H1 (cell line): ENCODE data around the gene QSER1. TPM values are rescaled to one million over a fixed set of nuclear protein-coding genes. Genes with fewer than 3 reads are reported as not detected.

Experiments
- CTCF ChIA-PET: fragments of 300-600 bp; sonication (Branson Sonifier 250); formaldehyde crosslinking; loops from one replicate; lab custom pipeline; 2021; ENCODE audit not compliant: partially characterized antibody; lab: Charles Lee
- POLR2A ChIA-PET: fragments of 300-600 bp; sonication (Branson Sonifier 250); formaldehyde crosslinking; loops from one replicate; lab custom pipeline; 2021; ENCODE audit warnings: inconsistent platforms; ENCODE audit not compliant: partially characterized antibody; lab: Charles Lee
- DNase-seq, 2 experiments: peaks; one replicate each; pipeline versions ENCODE4 v3.0.0 to v3.0.0-alpha.2; 2010 to 2022; ENCODE audit warnings: low spot score in 2 of 2, low read depth in 1 of 2, mixed read lengths in 1 of 2
- FAIRE-seq: peaks from 2 replicates; lab custom pipeline; 2011; peaks lifted over from hg19 to GRCh38; lab: Jason Lieb, UNC
- H2AFZ ChIP-seq: 2 replicates; pipeline ENCODE4 v1.8.1; 2012; ENCODE audit warnings: low read length, inconsistent platforms
- H2AK5ac ChIP-seq: 2 replicates; pipeline ENCODE4 v1.6.1; 2013; ENCODE audit warnings: low read depth, low read length
- H2BK120ac ChIP-seq: replicated peaks from 2 replicates; pipeline ENCODE3; 2013; ENCODE audit warnings: low read depth, low read length, inconsistent platforms
- H2BK12ac ChIP-seq: 2 replicates; pipeline ENCODE4 v1.6.1; 2013; ENCODE audit warnings: low read depth, low read length
- H2BK15ac ChIP-seq: 2 replicates; pipeline ENCODE4 v1.6.1; 2013; ENCODE audit warnings: low read length
- H2BK20ac ChIP-seq: 2 replicates; pipeline ENCODE4 v1.6.1; 2013; ENCODE audit warnings: low read length
- H2BK5ac ChIP-seq: 2 replicates; pipeline ENCODE4 v1.6.1; 2013; ENCODE audit warnings: low read depth, low read length
- H3K14ac ChIP-seq: 2 replicates; pipeline ENCODE4 v1.6.1; 2013; ENCODE audit warnings: inconsistent platforms; ENCODE audit not compliant: insufficient read length
- H3K18ac ChIP-seq: 2 replicates; pipeline ENCODE4 v1.6.1; 2013; ENCODE audit warnings: low read length; ENCODE audit errors: extremely low read depth
- H3K23ac ChIP-seq: 2 replicates; pipeline ENCODE4 v1.6.1; 2013; ENCODE audit warnings: inconsistent platforms; ENCODE audit not compliant: insufficient read length
- H3K23me2 ChIP-seq: 2 replicates; pipeline ENCODE4 v1.6.1; 2013; ENCODE audit warnings: low read depth, low read length
- H3K27ac ChIP-seq: 2 replicates; pipeline ENCODE4 v1.6.1; 2011; ENCODE audit warnings: low read depth, low read length, inconsistent platforms
- H3K27me3 ChIP-seq, 4 experiments: replicated peaks in 1 of 4; 1 replicate in 1 of 4; 2 replicates in 3 of 4; pipeline versions ENCODE4 v1.6.1 to v1.8.1; 2011 to 2013; ENCODE audit warnings: low read length in 3 of 4, mild to moderate bottlenecking in 3 of 4, inconsistent platforms in 2 of 4, mixed read lengths in 2 of 4, moderate library complexity in 1 of 4; ENCODE audit not compliant: control insufficient read depth in 3 of 4, insufficient read depth in 3 of 4; ENCODE audit errors: extremely low read depth in 1 of 4
- H3K36me3 ChIP-seq, 4 experiments: 2 replicates each; pipeline versions ENCODE4 v1.6.1 to v1.8.1; 2011 to 2013; ENCODE audit warnings: mild to moderate bottlenecking in 4 of 4, low read length in 3 of 4, moderate library complexity in 2 of 4, control low read depth in 1 of 4, inconsistent platforms in 1 of 4; ENCODE audit not compliant: insufficient read depth in 4 of 4, control insufficient read depth in 2 of 4
- H3K4ac ChIP-seq: replicated peaks from 2 replicates; pipeline ENCODE3; 2013; ENCODE audit warnings: low read length, low read depth, mixed read lengths, inconsistent platforms; ENCODE audit not compliant: insufficient read length
- H3K4me1 ChIP-seq, 4 experiments: replicated peaks in 1 of 4; 1 replicate in 1 of 4; 2 replicates in 3 of 4; pipeline versions ENCODE4 v1.6.1 to v1.8.1; 2011 to 2013; ENCODE audit warnings: low read length in 3 of 4, inconsistent platforms in 2 of 4, mixed read lengths in 1 of 4; ENCODE audit not compliant: insufficient read depth in 4 of 4, control insufficient read depth in 3 of 4
- H3K4me2 ChIP-seq, 2 experiments: 2 replicates each; pipeline versions ENCODE4 v1.6.1 to v1.8.1; 2011 to 2013; ENCODE audit warnings: low read depth in 2 of 2, low read length in 2 of 2, control low read depth in 1 of 2, inconsistent platforms in 1 of 2, mild to moderate bottlenecking in 1 of 2; ENCODE audit not compliant: insufficient read depth in 1 of 2
- H3K4me3 ChIP-seq, 4 experiments: fragments of 200-600, 300-600 bp in 1 of 4; sonication (generic), shearing (Covaris generic), sonication (Bioruptor Twin) in 1 of 4; 2 replicates each; pipeline versions ENCODE4 v1.5.1 to v1.8.1; 2011 to 2016; ENCODE audit warnings: low read length in 4 of 4, low read depth in 3 of 4, control low read depth in 2 of 4, inconsistent platforms in 2 of 4, mild to moderate bottlenecking in 2 of 4, mixed read lengths in 1 of 4, moderate library complexity in 1 of 4; ENCODE audit not compliant: insufficient read depth in 2 of 4; ENCODE audit errors: extremely low read depth in 1 of 4
- H3K56ac ChIP-seq: replicated peaks from 2 replicates; pipeline ENCODE3; 2013; ENCODE audit warnings: low read depth, mild to moderate bottlenecking, mixed read lengths, low read length, inconsistent platforms; ENCODE audit not compliant: insufficient read length
- H3K79me1 ChIP-seq: 2 replicates; pipeline ENCODE4 v1.6.1; 2013; ENCODE audit warnings: low read depth, low read length, control low read depth
- H3K79me2 ChIP-seq, 2 experiments: 2 replicates each; pipeline versions ENCODE4 v1.6.1 to v1.8.1; 2012 to 2013; ENCODE audit warnings: low read length in 2 of 2, mild to moderate bottlenecking in 2 of 2, inconsistent platforms in 1 of 2; ENCODE audit not compliant: insufficient read depth in 2 of 2, control insufficient read depth in 1 of 2
- H3K9ac ChIP-seq, 4 experiments: replicated peaks in 1 of 4; 1 replicate in 1 of 4; 2 replicates in 3 of 4; pipeline versions ENCODE4 v1.6.1 to v1.8.1; 2011 to 2013; ENCODE audit warnings: low read depth in 3 of 4, low read length in 3 of 4, control low read depth in 2 of 4, mild to moderate bottlenecking in 2 of 4, moderate library complexity in 2 of 4, inconsistent platforms in 1 of 4; ENCODE audit errors: extremely low read depth in 1 of 4
- H3K9me3 ChIP-seq, 2 experiments: 2 replicates each; pipeline versions ENCODE4 v1.6.1 to v1.8.1; 2012 to 2013; ENCODE audit warnings: mild to moderate bottlenecking in 2 of 2, moderate library complexity in 2 of 2, control low read depth in 1 of 2, inconsistent platforms in 1 of 2, low read depth in 1 of 2, low read length in 1 of 2, mixed read lengths in 1 of 2; ENCODE audit not compliant: insufficient read depth in 2 of 2
- H4K20me1 ChIP-seq, 2 experiments: replicated peaks in 1 of 2; 2 replicates each; pipeline versions ENCODE3 to v1.8.1; 2011 to 2013; ENCODE audit warnings: inconsistent platforms in 2 of 2, low read length in 2 of 2, mild to moderate bottlenecking in 1 of 2; ENCODE audit not compliant: insufficient read depth in 2 of 2, control insufficient read depth in 1 of 2
- H4K5ac ChIP-seq: 2 replicates; pipeline ENCODE4 v1.6.1; 2013; ENCODE audit warnings: low read length, low read depth, mixed read lengths, inconsistent platforms; ENCODE audit not compliant: insufficient read length
- H4K8ac ChIP-seq: 2 replicates; pipeline ENCODE4 v1.8.0; 2013; ENCODE audit warnings: mild to moderate bottlenecking, moderate library complexity, low read length, inconsistent platforms; ENCODE audit not compliant: insufficient read depth; ENCODE audit errors: extremely low read depth
- H4K91ac ChIP-seq: replicated peaks from 2 replicates; pipeline ENCODE3; 2013; ENCODE audit warnings: low read length, mixed read lengths, inconsistent platforms; ENCODE audit not compliant: insufficient read length
- BCL11A ChIP-seq, 2 experiments: IDR thresholded peaks; one replicate each; pipeline ENCODE4 v1.6.1; 2011; ENCODE audit warnings: low read depth in 2 of 2, low read length in 2 of 2, mild to moderate bottlenecking in 2 of 2
- CEBPB ChIP-seq: IDR thresholded peaks from 2 replicates; pipeline ENCODE4 v1.6.1; 2012; ENCODE audit warnings: low read depth, low read length
- CHD1 ChIP-seq: IDR thresholded peaks from 2 replicates; pipeline ENCODE4 v1.6.1; 2012; ENCODE audit warnings: low read depth, low read length, improper control_type of control experiment
- CTBP2 ChIP-seq: IDR thresholded peaks from 2 replicates; pipeline ENCODE4 v1.7.0; 2011; ENCODE audit warnings: borderline replicate concordance, mild to moderate bottlenecking, moderate library complexity, mixed read lengths, low read length; ENCODE audit not compliant: insufficient read depth, insufficient read length
- KDM5A ChIP-seq: fragments of 200-600 bp; IDR thresholded peaks from 2 replicates; pipeline ENCODE4 v1.7.1; 2012; ENCODE audit warnings: mild to moderate bottlenecking, low read length, inconsistent platforms, mixed read lengths
- POLR2AphosphoS5 ChIP-seq: IDR thresholded peaks from 2 replicates; pipeline ENCODE4 v1.6.1; 2011; ENCODE audit warnings: low read depth, low read length
- RFX5 ChIP-seq: IDR thresholded peaks from 2 replicates; pipeline ENCODE4 v1.6.1; 2011; ENCODE audit warnings: low read depth, low read length, improper control_type of control experiment, borderline replicate concordance
- RXRA ChIP-seq: IDR thresholded peaks from 2 replicates; pipeline ENCODE4 v1.6.1; 2011; ENCODE audit warnings: low read depth, mild to moderate bottlenecking, low read length, moderate library complexity; ENCODE audit not compliant: insufficient read depth
- SRF ChIP-seq: IDR thresholded peaks from 2 replicates; pipeline ENCODE4 v1.6.1; 2011; ENCODE audit warnings: mild to moderate bottlenecking, low read depth, low read length, moderate library complexity
- TAF7 ChIP-seq: optimal IDR thresholded peaks from 2 replicates; pipeline ENCODE3; 2011; ENCODE audit warnings: low read depth, mild to moderate bottlenecking, inconsistent platforms, low read length, moderate library complexity, borderline replicate concordance
- WGBS, 2 experiments: shearing (Covaris generic) in 1 of 2; methylation state at CpG; one replicate each; pipeline versions ENCODE4 v1.1.6 to v1.1.7; 2013 to 2015; ENCODE audit warnings: low lambda C conversion rate in 2 of 2, mixed read lengths in 2 of 2, inconsistent platforms in 1 of 2, low coverage in 1 of 2, missing lambda C conversion rate in 1 of 2; ENCODE audit not compliant: insufficient replicate concordance in 2 of 2, insufficient coverage in 1 of 2, insufficient read length in 1 of 2; ENCODE audit errors: extremely low coverage in 1 of 2, missing lambda C conversion rate in 1 of 2; 5-methylcytosine and 5-hydroxymethylcytosine counted together
- polyA plus RNA-seq, 7 experiments: library from polyadenylated mRNA; depleted of rRNA in 3 of 7; stranded (reverse) in 5 of 7; unstranded in 2 of 7; fragments of >200 nt in 5 of 7; fragments of 200-250 nt in 2 of 7; gene quantifications; 1 replicate in 5 of 7; 2 replicates in 1 of 7; 4 replicates in 1 of 7; pipeline versions ENCODE4 v1.2.1 to v1.2.3, GENCODE V29; 2011 to 2013; ENCODE audit warnings: missing spikeins in 2 of 7, mixed read lengths in 2 of 7
- total RNA-seq: library from RNA; stranded (reverse); fragmentation: NEBNext Ultra II Directional; extraction: Animal tissue kit (Norgen Biotek cat#: 25700); gene quantifications from 2 replicates; pipeline ENCODE4 v1.2.1, GENCODE V29; 2021
- TF ChIP-seq, protein P1 (sequence below): IDR thresholded peaks from 2 replicates; pipeline ENCODE4 v1.6.1; 2011; ENCODE audit warnings: low read depth, mild to moderate bottlenecking, low read length; ENCODE audit not compliant: insufficient read depth
- TF ChIP-seq, protein P2 (sequence below): IDR thresholded peaks from 2 replicates; pipeline ENCODE4 v1.6.1; 2012; ENCODE audit warnings: inconsistent platforms

Gene QSER1
- total and polyA plus RNA-seq, 2 of the 8 experiments (the other 6 are each of a cell fraction or from before 2014, with no cell fraction given), result 29.3 to 117 TPM

DNA sequence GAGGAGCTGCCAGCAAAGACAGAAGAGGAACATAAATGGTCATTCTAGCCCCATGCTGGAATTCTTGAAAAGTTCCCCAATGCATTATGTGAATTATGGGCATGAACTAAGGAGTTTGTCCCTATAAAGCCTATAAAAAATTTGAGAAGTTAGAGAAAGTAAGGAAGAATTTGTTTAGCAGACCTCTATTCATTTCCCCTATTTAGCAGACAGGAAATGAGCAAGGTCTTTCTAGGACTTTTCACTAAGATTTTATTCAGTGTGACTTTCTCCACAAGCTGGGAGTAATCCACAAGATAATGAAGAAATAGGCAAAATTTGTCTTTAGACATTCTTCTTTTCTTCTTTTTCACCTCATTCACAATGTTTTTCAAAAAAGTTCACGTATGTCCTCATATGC, 42.9 kb upstream of the QSER1 start:
- FAIRE-seq (no peak), DNase-seq (no peak)
- TF ChIP-seq TAF7 (no peak), CEBPB (no peak), CHD1 (no peak), BCL11A (IDR thresholded peaks at IDR 0.05; ENCODE audit: low read depth in 2 of 2, low read length in 2 of 2) (no peak), CTBP2 (no peak), SRF (no peak), RFX5 (no peak), RXRA (no peak), KDM5A (no peak), POLR2AphosphoS5 (no peak)
- TF ChIP-seq, protein P1, sequence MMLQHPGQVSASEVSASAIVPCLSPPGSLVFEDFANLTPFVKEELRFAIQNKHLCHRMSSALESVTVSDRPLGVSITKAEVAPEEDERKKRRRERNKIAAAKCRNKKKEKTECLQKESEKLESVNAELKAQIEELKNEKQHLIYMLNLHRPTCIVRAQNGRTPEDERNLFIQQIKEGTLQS, result no peak
- TF ChIP-seq, protein P2, sequence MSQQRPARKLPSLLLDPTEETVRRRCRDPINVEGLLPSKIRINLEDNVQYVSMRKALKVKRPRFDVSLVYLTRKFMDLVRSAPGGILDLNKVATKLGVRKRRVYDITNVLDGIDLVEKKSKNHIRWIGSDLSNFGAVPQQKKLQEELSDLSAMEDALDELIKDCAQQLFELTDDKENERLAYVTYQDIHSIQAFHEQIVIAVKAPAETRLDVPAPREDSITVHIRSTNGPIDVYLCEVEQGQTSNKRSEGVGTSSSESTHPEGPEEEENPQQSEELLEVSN, result no peak
- Histone ChIP-seq H3K4me2 (no peak overlapping the region), H3K27ac (no peak overlapping the region), H4K20me1 (no peaks in the 10 kb centered on the region), H3K27me3 (no peaks in the 10 kb centered on the region; a peak in 1 of 7 replicates), H3K79me2 (no peaks in the 10 kb centered on the region), H3K18ac (no peak overlapping the region), H2BK15ac (no peak overlapping the region), H4K8ac (no peak overlapping the region), H3K4ac (no peak overlapping the region), H2AK5ac (no peak overlapping the region), H2BK120ac (no peak overlapping the region), H4K91ac (no peak overlapping the region), H2BK12ac (no peak overlapping the region), H3K4me3 (no peak overlapping the region), H3K9ac (no peak overlapping the region), H2BK5ac (no peak overlapping the region), H3K23me2 (no peaks in the 10 kb centered on the region), H3K9me3 (no peaks in the 10 kb centered on the region; a peak in 1 of 4 replicates), H3K4me1 (no peaks in the 10 kb centered on the region), H3K14ac (no peak overlapping the region), H3K23ac (no peak overlapping the region), H4K5ac (no peak overlapping the region), H3K56ac (no peak overlapping the region), H3K79me1 (no peaks in the 10 kb centered on the region), H3K36me3 (no peaks in the 10 kb centered on the region), H2BK20ac (no peak overlapping the region), H2AFZ (no peak overlapping the region)
- ChIA-PET CTCF (interaction anchor here (1.1 to 1.7 kb wide), 2 partner anchors 18 to 41 kb away, joined by 3 to 4 read pairs; no protein-coding TSS in a partner anchor), POLR2A (no interaction called here)
- WGBS, 2 experiments, result 89% methylated on average over 1 of the region's 1 CpG; no CpG with 5 or more reads in 1 of the 2 experiments
